Esophagus (tissue), 2 donors: ENCODE data around the gene MMP15. TPM values are rescaled to one million over a fixed set of nuclear protein-coding genes. Genes with fewer than 3 reads are reported as not detected.

Experiments used
- H3K27ac ChIP-seq, 2 donors: one replicate each; pipeline ENCODE4 v1.5.1; 2013; ENCODE audit warnings: low read depth in 2 of 2, mild to moderate bottlenecking in 2 of 2, inconsistent platforms in 1 of 2, low read length in 1 of 2, moderate library complexity in 1 of 2
- H3K27me3 ChIP-seq, 2 donors: one replicate each; pipeline ENCODE4 v1.6.1; 2013; ENCODE audit warnings: low read length in 2 of 2, control low read depth in 1 of 2, mild to moderate bottlenecking in 1 of 2; ENCODE audit not compliant: insufficient read depth in 2 of 2, control insufficient read depth in 1 of 2
- H3K36me3 ChIP-seq, 2 donors: one replicate each; pipeline ENCODE4 v1.6.1; 2013; ENCODE audit warnings: low read length in 1 of 2; ENCODE audit not compliant: control insufficient read depth in 2 of 2, insufficient read depth in 2 of 2
- H3K4me1 ChIP-seq, 2 donors: one replicate each; pipeline ENCODE4 v1.6.1; 2013; ENCODE audit warnings: low read length in 1 of 2; ENCODE audit not compliant: control insufficient read depth in 2 of 2, insufficient read depth in 2 of 2
- H3K4me3 ChIP-seq, 2 donors: one replicate each; pipeline ENCODE4 v1.5.1; 2013; ENCODE audit warnings: low read length in 2 of 2, mild to moderate bottlenecking in 2 of 2, low read depth in 1 of 2, moderate library complexity in 1 of 2
- H3K9me3 ChIP-seq, 2 donors: one replicate each; pipeline ENCODE4 v1.6.1; 2013; ENCODE audit warnings: mild to moderate bottlenecking in 2 of 2, low read depth in 1 of 2, low read length in 1 of 2, moderate library complexity in 1 of 2; ENCODE audit not compliant: control insufficient read depth in 2 of 2, insufficient read depth in 1 of 2
- WGBS, 2 donors: extraction: QIAGEN DNeasy Blood & Tissue Kit; methylation state at CpG; one replicate each; pipeline ENCODE4 v1.1.7; 2013; 5-methylcytosine and 5-hydroxymethylcytosine counted together
- polyA plus RNA-seq, 2 donors: library from polyadenylated mRNA; stranded (reverse); fragments of 200-250 nt; gene quantifications; one replicate each; pipeline ENCODE4 v1.2.3, GENCODE V29; 2013
- donor health status: healthy with polysubstance abuse.
- donor health status: Bipolar disorder and iron deficiency.

Gene MMP15
- polyA plus RNA-seq, 2 donors, result 2.5 to 2.7 TPM

- Histone ChIP-seq H3K36me3 (no peaks in the 10 kb centered on the region), H3K27me3 (no peaks in the 10 kb centered on the region), H3K4me1 (peaks cover 11 to 17% of the 10 kb centered on the region in 2 donors), H3K27ac (peak overlapping the region; percentile 27 to 68), H3K9me3 (no peaks in the 10 kb centered on the region), H3K4me3 (peak overlapping the region; percentile 44 to 69)
- 9 to 10% methylated on average over 57 of the region's 57 CpGs for WGBS, 2 donors
These were observed 836 bp upstream of the MMP15 start for GRCh38 chr16:58024486-58025350.

- no peaks in the 10 kb centered on the region for H3K9me3 ChIP-seq
- H3K27me3 ChIP-seq, result no peaks in the 10 kb centered on the region
- peaks cover 11 to 17% of the 10 kb centered on the region in 2 donors for H3K4me1 ChIP-seq
- WGBS, 2 donors, result 0 to 1% methylated on average over 56 to 65 of the region's 65 CpGs
- H3K4me3 ChIP-seq, result peak overlapping the region; percentile 68 to 69
- H3K36me3 ChIP-seq, result no peaks in the 10 kb centered on the region
- peak overlapping the region; percentile 68 to 82 for H3K27ac ChIP-seq
These were observed 668 bp downstream of the MMP15 start for GRCh38 chr16:58026139-58026704.

- WGBS, 2 donors, result 2% methylated on average over 34 to 38 of the region's 38 CpGs
- Histone ChIP-seq H3K36me3 (no peaks in the 10 kb centered on the region), H3K27ac (no peak overlapping the region), H3K27me3 (no peaks in the 10 kb centered on the region), H3K4me3 (peak overlapping the region; percentile 68 to 69), H3K4me1 (peaks cover 11 to 16% of the 10 kb centered on the region in 2 donors), H3K9me3 (no peaks in the 10 kb centered on the region)
These were observed 1.2 kb downstream of the MMP15 start for GRCh38 chr16:58026705-58027160.

- H3K4me1 ChIP-seq, result peaks cover 11 to 13% of the 10 kb centered on the region in 2 donors
- H3K27ac ChIP-seq, result peak overlapping the region in 1 of 2 donors; percentile 30
These were observed 1.8 kb downstream of the MMP15 start for GRCh38 chr16:58027161-58027915.

GRCh38 chr16:58027916-58028455 lies 2.4 kb downstream of the MMP15 start:
- Histone ChIP-seq H3K36me3 (no peaks in the 10 kb centered on the region), H3K4me1 (peaks cover 11 to 13% of the 10 kb centered on the region in 2 donors), H3K9me3 (no peaks in the 10 kb centered on the region), H3K27ac (no peak overlapping the region), H3K27me3 (no peaks in the 10 kb centered on the region), H3K4me3 (no peak overlapping the region)
- 91% methylated on average over 8 of the region's 8 CpGs for WGBS, 2 donors

More at GRCh38 chr16:58027161-58027915, 1.8 kb downstream of the MMP15 start:
- no peaks in the 10 kb centered on the region for H3K9me3 ChIP-seq
- H3K4me3 ChIP-seq, result peak overlapping the region; percentile 68 to 69
- H3K36me3 ChIP-seq, result no peaks in the 10 kb centered on the region
- 9 to 12% methylated on average over 41 to 43 of the region's 43 CpGs for WGBS, 2 donors
- no peaks in the 10 kb centered on the region for H3K27me3 ChIP-seq

- no peaks in the 10 kb centered on the region for H3K9me3 ChIP-seq
- H3K27ac ChIP-seq, result no peak overlapping the region
- 53 to 73% methylated on average over 6 of the region's 6 CpGs for WGBS, 2 donors
- no peak overlapping the region for H3K4me3 ChIP-seq
- H3K36me3 ChIP-seq, result no peaks in the 10 kb centered on the region
- H3K27me3 ChIP-seq, result no peaks in the 10 kb centered on the region
- peaks cover 11 to 13% of the 10 kb centered on the region in 2 donors for H3K4me1 ChIP-seq
These were observed 3.1 kb downstream of the MMP15 start for GRCh38 chr16:58028541-58029070.

GRCh38 chr16:58029410-58029809 lies 3.9 kb downstream of the MMP15 start:
- 78% methylated on average over 2 of the region's 2 CpGs for WGBS, 2 donors
- Histone ChIP-seq H3K27me3 (no peaks in the 10 kb centered on the region), H3K4me1 (peaks cover 11 to 13% of the 10 kb centered on the region in 2 donors)

DNA sequence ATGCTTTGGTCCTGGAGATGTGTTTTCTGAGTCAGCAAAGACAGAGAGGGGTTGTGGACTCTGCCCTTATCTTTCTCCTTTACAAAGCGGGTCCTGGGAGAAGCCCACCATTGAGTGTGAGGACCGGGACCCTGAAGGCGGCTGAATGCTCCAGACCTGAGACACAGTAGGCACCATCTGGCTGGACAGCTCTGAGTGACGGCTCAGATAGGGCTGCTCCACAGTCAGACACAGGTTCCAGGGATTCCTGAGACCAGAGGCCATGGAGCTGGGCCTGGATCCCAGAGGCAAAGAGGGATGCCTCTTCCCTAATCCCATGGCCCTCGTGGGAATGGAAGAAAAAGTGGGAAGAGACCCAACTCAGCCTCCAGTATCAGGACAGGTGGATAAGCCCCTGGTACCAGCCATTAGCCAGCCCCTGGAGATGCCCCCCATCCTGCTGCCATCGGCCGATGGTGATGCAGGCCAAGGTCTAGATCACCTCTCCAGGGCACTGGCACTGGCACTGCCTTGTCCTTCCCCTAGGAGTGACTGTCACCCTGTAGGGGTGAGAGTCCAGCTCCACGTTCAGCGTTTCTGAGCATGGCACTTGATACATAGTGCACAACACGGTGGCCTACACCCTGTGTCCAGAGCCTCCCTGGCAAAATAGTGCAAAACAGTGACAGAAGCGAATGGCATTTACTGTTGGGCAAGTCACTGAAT lies 4.7 kb downstream of the MMP15 start:
- WGBS, 2 donors, result 84 to 88% methylated on average over 11 of the region's 11 CpGs
- H3K27ac ChIP-seq, result no peak overlapping the region

More at GRCh38 chr16:58029410-58029809, 3.9 kb downstream of the MMP15 start:
- no peak overlapping the region for H3K4me3 ChIP-seq
- H3K9me3 ChIP-seq, result no peaks in the 10 kb centered on the region
- H3K27ac ChIP-seq, result no peak overlapping the region
- H3K36me3 ChIP-seq, result no peaks in the 10 kb centered on the region

More for the DNA sequence above, 4.7 kb downstream of the MMP15 start:
- H3K36me3 ChIP-seq, result no peaks in the 10 kb centered on the region
- peaks cover 8 to 11% of the 10 kb centered on the region in 2 donors for H3K4me1 ChIP-seq
- H3K9me3 ChIP-seq, result no peaks in the 10 kb centered on the region
- H3K4me3 ChIP-seq, result no peak overlapping the region
- H3K27me3 ChIP-seq, result no peaks in the 10 kb centered on the region
